ENCODE measurements around the gene LHFPL2. TPM values are rescaled to one million over a fixed set of nuclear protein-coding genes. Genes with fewer than 3 reads are reported as not detected.
"Not testable (repeated sequence)": the region's sequence is repeated elsewhere in the genome, so short reads cannot be mapped to it uniquely, and the experiment has no call there.

LHFPL2 gene
- total RNA-seq, 6 experiments from 2014 or later = 14.4 to 18.9 (median 16.7) TPM

GRCh38 chr5:78675956-78676730 lies 27.6 kb upstream of the LHFPL2 start:
- no peak for DNase-seq
- no peak overlapping the region for H3K4me3 Mint-ChIP-seq
- H3K27ac Mint-ChIP-seq = no peak overlapping the region
- H3K27me3 Mint-ChIP-seq (ENCODE audit: insufficient read depth) = no peaks in the 10 kb centered on the region
- H3K36me3 Mint-ChIP-seq (ENCODE audit: low read depth) = no peaks in the 10 kb centered on the region
- H3K4me1 Mint-ChIP-seq (ENCODE audit: low read depth) = peaks cover 30% of the 10 kb centered on the region
- no peaks in the 10 kb centered on the region for H3K9me3 Mint-ChIP-seq
- TF ChIP-seq CTCF (IDR thresholded peaks at IDR 0.05) = no peak

- H3K4me3 Mint-ChIP-seq; H3K27ac Mint-ChIP-seq; H3K36me3 Mint-ChIP-seq (ENCODE audit: low read depth); DNase-seq; H3K9me3 Mint-ChIP-seq; H3K27me3 Mint-ChIP-seq (ENCODE audit: insufficient read depth): not testable (repeated sequence)
- H3K4me1 Mint-ChIP-seq (ENCODE audit: low read depth) = peaks cover 34% of the 10 kb centered on the region
These were observed 25.3 kb upstream of the LHFPL2 start for GRCh38 chr5:78673827-78674226.

- Mint-ChIP-seq H3K27ac (no peak overlapping the region), H3K36me3 (ENCODE audit: low read depth) (no peaks in the 10 kb centered on the region), H3K4me3 (no peak overlapping the region), H3K9me3 (no peaks in the 10 kb centered on the region), H3K27me3 (ENCODE audit: insufficient read depth) (peaks cover 6% of the 10 kb centered on the region; the same call in 1 of the 2 replicates), H3K4me1 (ENCODE audit: low read depth) (peaks cover 18% of the 10 kb centered on the region)
- no peak for DNase-seq
- no peak for TF ChIP-seq CTCF (IDR thresholded peaks at IDR 0.05)
These were observed 23.6 kb upstream of the LHFPL2 start for GRCh38 chr5:78672154-78672553.

- TF ChIP-seq CTCF (IDR thresholded peaks at IDR 0.05) = no peak
- Mint-ChIP-seq H3K27me3 (ENCODE audit: insufficient read depth) (peaks cover 6% of the 10 kb centered on the region; the same call in 1 of the 2 replicates), H3K4me1 (ENCODE audit: low read depth) (peaks cover 20% of the 10 kb centered on the region), H3K36me3 (ENCODE audit: low read depth) (no peaks in the 10 kb centered on the region), H3K27ac (no peak overlapping the region), H3K4me3 (no peak overlapping the region), H3K9me3 (no peaks in the 10 kb centered on the region)
- DNase-seq = no peak
These were observed 23.0 kb upstream of the LHFPL2 start for GRCh38 chr5:78671609-78672008.

- peaks cover 28% of the 10 kb centered on the region for H3K4me1 Mint-ChIP-seq (ENCODE audit: low read depth)
- H3K36me3 Mint-ChIP-seq (ENCODE audit: low read depth) = no peaks in the 10 kb centered on the region
- peaks cover 6% of the 10 kb centered on the region; the same call in 1 of the 2 replicates for H3K27me3 Mint-ChIP-seq (ENCODE audit: insufficient read depth)
- no peak overlapping the region for H3K27ac Mint-ChIP-seq
- no peak for DNase-seq
- H3K4me3 Mint-ChIP-seq = no peak overlapping the region
- no peaks in the 10 kb centered on the region for H3K9me3 Mint-ChIP-seq
- TF ChIP-seq CTCF (IDR thresholded peaks at IDR 0.05) = no peak
These were observed 22.2 kb upstream of the LHFPL2 start for GRCh38 chr5:78670701-78671269.

GRCh38 chr5:78669331-78669730 lies 20.8 kb upstream of the LHFPL2 start:
- H3K4me3 Mint-ChIP-seq = no peak overlapping the region
- H3K27ac Mint-ChIP-seq = no peak overlapping the region
- DNase-seq = no peak
- no peak for TF ChIP-seq CTCF (IDR thresholded peaks at IDR 0.05)
- H3K9me3 Mint-ChIP-seq = no peaks in the 10 kb centered on the region
- H3K4me1 Mint-ChIP-seq (ENCODE audit: low read depth) = peaks cover 32% of the 10 kb centered on the region
- peaks cover 6% of the 10 kb centered on the region; the same call in 1 of the 2 replicates for H3K27me3 Mint-ChIP-seq (ENCODE audit: insufficient read depth)
- H3K36me3 Mint-ChIP-seq (ENCODE audit: low read depth) = no peaks in the 10 kb centered on the region

Measured in HFFc6 (cell line).